ENCODE data around the gene LAMA3.

Gene LAMA3

DNA sequence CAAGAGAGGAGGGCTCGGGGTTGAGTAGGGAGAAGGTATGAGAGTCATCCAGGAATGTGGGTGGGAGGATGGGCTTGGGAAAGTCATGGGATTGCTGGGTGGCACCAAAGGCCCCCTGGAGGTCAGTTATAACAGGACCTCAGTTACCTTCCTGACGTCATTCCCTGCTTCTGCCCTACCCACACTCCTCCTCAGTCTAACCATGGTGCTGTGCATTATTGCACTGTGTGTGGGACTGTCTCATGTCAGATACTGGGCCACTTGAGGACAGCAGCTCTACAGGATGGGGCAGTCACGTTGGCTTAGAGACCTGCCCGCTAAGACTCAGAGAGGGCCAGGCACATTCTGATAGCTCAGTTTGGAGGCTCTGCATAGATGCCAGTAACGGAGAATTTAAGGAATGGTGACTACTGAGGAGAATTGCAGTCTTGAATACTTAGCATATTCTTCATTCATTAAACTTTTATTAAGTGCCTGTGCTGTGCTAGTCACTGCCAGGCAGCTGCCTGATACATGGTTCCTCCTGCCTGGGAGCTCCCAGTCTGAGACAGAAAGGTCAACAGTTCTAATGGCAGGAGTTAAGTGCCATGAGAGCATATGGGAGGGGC lies 90.5 kb downstream of the LAMA3 start:
- DNase-seq: no peak

DNA sequence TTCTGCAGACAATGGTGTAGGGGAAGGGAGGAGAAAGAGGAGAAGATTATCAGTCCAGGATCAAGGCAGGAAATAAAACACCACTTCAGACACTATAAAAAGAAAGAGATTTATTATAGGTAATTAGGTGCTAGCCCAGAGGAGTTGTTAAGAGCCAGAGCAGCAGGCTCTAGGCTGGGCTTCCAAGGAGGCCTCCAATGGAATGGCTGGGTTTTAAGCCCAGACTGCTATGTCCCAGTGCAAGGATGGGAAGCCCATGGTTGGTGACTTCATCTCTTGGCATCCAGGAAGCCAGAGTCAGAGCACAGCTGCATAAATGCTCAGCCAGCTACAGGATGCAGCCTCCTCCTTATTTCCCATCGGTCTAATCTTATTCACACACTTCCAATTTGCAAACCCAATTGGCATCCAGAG lies 95.6 kb downstream of the LAMA3 start:
- peak; percentile 50 for DNase-seq

DNA sequence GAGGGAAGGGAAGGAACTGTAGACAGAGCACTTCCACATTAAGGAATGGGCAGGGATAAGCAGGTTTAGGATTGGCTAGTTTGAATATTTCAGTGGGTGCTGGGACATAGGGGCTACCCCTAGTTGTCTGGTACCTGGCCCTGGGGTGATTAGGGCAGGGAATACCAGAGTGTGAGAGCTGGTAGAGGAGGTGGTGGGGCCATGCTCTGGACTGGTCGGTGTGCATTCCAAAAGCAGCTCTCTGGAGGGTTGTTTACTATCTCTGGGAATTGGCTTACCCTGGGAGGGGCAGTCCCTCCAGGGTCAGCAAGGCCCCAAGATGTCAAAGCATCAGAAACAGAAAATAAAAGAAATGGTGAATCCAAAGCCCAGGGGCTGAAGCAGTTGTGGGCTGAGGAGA lies 103.8 kb downstream of the LAMA3 start:
- DNase-seq: no peak

DNA sequence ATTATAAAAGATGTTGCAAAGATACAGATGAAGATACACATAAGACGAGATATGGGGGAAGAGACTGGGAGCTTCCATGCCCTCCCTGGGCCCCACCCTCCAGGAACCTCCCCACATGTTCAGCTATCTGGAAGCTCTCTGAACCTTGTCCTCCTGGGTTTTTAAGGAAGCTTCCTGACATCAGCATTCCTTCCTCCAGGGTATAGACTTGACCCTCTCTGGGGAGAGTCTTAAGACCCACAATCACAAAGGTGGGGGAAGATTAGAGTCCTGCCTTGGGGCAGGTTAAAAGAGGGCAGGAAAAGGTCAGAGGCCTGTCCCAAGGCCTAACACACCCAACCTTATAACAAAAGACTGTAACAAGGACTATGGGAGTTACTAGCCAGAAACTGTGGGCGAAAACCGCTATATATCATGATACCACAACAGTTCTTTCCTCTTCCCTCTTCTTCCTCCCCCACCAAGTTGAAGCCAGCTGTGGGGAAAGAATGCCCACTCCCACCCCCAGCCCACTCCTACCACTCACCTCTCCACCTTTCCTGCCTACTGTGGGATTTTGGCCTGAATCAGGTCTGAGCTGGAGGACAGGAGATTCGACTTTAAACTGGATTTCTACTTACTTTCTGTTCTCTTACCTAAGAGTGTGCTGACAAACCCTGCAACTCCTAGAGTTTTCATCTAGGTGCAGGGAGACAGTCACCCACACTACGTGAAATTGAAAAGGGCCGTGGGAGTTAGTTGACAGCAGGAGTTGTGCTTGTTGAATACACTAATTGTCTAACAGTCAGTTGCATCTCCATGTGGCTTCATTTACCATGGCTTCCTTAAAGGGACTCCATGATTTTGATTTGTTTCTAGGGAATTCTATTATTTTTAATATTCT lies 105.0 kb downstream of the LAMA3 start:
- DNase-seq: no peak

DNA sequence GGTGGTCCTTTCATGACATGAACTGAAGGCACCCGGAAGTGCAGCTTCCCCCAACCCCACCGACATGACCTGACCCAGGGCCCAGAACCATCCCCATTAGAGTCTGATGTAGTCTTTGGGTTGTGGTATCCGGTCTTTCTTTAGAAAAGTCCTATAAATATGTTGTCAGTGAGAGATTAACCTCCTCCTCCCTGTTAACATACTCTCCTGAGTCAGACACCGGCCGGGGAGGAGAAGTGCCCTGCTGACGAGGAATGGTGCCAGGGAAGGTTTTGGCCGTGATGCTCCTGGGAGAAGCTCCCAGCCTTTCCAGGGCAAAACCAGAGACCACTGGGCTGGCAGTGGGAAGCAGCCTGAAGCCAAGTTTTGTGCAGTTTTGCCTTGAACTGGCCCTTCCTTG lies 109.0 kb downstream of the LAMA3 start:
- no peak for DNase-seq

DNA sequence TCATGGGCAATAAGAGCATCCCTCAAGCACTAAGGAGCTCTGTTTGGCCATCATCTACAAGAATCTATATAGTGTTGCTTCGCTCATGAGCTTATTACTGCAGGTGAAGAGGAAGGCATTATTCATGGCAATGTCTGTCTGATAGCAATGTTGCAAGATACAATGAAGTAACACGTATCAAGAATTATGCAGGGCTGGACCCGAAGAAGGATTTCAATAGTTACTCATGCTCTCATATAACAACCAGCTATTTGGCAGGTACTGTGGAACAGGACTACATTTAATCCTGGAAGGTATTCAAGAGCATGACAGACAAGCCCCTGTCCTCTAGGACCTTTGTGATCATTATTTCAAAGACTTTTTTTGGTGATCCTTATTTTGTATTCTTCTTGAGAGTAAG lies 109.6 kb downstream of the LAMA3 start:
- DNase-seq: no peak

DNA sequence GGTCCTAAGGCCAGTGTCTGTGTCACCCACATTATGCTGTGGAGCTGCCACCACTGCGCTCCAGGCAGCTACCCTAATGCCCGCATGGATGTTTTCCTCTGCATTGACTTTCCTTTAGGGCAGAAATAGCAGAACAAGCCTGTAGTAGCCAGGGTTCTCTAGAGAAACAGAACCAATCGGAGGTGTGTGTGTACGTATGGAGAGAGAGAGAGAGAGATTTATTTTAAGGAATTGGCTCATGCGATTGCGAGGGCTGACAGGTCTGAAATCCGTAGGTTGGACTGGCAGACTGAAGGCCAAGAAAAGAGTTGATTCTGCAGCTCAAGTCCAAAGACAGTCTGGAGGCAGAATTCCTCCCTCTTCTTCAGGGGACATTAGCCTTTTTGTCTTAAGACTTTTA lies 110.3 kb downstream of the LAMA3 start:
- no peak for DNase-seq

DNA sequence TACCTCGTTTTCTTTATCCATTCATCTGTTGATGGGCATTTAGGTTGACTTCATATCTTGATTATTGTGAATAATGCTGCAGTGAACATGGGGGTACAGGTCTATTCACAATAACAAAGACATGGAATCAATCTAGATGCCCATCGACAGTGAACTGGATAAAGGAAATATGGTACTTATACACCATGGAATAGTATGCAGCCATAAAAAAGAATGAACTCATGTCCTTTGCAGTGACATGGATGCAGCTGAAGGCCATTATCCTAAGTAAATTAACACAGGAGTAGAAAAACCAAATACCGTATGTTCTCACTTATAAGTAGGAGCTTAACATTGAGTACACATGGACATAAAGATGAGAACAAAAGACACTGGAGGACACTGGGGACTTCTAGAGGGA lies 111.6 kb downstream of the LAMA3 start:
- no peak for DNase-seq

DNA sequence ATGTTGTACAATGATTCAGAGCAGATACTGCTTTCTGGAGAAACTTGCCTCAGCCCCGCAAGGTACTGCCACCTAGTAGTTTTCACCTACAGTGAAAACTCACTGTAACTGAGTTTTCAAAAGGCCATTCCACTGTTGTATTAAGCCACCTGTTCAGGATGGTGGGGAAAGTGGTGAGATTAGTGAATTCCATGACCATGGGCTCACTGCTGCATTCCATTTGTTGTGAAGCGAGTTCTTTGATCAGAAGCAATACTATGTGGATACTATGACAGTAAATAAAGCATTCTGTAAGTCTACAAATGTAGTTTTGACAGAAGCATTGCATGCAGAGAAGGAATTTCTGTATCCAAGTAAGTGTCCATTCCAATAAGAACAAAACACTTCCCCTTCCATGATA lies 113.6 kb downstream of the LAMA3 start:
- no peak for DNase-seq

DNA sequence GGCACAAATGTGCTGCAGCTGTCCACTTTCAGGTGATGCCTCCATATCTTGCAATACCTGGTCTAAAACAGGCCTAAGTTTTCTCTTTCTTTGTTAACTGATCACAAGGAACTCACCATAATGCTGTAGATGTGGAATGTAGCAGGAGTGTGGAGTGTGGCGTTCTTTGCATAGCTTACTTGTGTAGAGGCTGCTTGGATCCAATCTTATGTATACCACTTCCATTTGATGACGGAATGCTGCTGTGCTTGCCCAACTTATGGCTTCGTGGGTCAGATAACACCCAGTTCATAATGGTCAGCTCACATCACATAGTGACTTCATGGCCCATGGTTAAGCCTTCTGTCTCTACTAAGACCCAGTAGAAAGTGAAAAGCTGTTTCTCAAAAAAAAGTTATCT lies 114.5 kb downstream of the LAMA3 start:
- DNase-seq: no peak

DNA sequence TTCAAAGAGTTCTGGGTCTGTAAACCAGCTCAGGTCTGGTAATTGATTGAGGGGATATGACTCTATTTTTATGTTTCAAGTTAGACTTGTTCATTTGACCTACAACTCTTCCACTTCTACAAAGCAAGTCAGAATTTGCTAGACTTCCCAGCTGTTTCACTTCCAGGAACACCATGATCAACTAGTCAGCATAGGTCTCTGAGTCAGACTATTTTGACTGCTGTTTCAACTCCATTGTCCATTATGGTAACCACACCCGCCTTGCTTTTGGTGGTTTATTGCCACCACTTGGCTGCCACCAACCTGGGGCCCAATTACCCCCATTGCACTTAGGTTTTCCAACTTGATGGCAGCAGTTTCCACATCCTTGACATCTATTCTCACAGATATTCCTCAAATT lies 116.6 kb downstream of the LAMA3 start:
- DNase-seq: no peak

DNA sequence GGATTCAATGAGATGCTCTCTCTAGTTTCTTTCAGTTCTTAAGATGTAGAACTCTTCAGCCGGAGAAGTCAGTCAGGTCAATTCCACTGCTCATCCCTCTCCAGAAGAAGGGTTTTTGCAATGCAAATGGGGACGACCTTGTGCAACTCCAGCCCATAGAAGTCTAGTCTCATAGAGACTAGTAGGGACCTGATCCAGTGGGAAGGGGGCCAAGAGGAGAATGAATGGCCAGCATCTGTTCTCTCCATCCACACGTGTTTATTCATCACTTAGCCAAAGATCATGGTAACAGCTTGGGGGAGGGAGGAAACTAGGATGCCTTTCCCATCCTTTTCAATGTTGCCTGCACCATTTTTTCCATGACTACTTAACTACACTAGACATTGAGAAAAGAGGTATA lies 120.2 kb downstream of the LAMA3 start:
- no peak for DNase-seq

DNA sequence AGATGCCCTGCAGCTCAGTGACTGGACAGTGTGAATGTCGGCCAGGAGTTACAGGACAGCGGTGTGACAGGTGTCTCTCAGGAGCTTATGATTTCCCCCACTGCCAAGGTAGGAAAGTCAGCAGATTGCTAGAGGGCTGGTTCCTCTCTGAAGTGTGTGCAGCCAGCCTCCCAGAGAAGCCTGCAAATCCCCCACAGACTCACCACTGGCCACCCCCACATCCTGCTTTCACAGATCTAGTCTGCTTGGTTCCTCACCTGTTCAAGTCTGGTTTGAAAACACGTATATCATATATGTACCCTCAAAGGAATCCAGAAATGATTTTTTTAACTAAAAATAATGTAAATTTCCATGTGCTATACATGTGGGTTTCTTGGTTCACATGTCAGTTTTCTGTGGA lies 121.1 kb downstream of the LAMA3 start:
- no peak for DNase-seq

DNA sequence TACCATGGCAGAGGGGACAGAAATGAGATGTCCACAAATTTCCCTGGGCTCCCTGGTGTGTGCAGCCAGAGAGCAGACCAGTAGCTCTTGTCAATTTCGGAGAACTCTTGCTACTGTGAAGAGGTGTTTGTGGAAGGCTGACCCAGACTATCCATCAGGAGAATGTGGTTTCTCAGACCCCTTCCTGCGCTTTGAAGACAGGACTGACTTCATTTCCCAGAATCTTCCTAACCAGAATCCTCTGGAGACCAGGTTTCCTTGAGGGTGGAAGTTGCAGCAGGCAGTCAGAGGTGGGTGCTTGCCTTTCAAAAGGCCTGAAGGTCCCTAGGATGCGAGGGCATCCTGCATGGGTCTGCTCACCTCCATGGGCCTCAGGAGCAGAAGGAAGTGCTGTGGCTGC lies 121.9 kb downstream of the LAMA3 start:
- no peak for DNase-seq

DNA sequence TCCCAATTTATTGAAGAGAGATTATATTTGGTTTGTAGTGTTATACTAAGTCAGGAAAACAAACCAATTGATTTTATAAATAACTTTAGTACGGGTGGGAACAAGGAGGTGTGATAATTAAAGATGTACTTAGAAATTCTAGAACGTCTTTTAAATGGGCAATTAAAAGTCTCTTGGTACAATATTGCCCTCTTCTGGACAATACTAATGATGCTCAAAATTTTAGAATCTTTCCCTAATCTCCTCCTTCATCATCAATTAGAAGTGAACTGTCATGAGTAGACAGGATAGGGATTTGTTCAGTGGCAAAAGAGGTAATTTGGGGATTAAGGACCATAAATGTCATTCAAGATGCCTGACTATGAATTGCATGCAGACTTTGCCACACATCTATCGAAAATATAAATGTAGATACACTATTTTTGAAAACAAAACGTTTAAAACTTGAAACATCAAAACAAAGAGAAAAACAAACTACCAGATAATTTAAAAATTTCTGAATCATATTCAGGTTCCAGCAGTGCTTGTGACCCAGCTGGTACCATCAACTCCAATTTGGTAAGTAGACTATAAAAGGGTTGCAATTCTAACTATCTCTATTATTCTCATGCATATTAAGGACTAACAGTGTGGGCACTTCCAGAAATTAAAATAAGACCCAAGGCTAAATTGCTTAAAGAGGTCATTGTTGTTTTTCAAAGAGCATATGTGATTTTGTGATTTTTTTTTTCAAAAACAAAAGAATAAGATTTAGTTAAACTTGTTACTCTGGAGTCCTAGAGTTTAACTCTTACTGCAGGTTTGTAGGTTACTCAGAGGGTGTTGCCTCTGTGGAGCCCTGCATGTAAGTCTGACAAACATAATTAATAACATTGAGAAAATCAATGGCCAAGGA lies 123.5 kb downstream of the LAMA3 start:
- no peak for DNase-seq

DNA sequence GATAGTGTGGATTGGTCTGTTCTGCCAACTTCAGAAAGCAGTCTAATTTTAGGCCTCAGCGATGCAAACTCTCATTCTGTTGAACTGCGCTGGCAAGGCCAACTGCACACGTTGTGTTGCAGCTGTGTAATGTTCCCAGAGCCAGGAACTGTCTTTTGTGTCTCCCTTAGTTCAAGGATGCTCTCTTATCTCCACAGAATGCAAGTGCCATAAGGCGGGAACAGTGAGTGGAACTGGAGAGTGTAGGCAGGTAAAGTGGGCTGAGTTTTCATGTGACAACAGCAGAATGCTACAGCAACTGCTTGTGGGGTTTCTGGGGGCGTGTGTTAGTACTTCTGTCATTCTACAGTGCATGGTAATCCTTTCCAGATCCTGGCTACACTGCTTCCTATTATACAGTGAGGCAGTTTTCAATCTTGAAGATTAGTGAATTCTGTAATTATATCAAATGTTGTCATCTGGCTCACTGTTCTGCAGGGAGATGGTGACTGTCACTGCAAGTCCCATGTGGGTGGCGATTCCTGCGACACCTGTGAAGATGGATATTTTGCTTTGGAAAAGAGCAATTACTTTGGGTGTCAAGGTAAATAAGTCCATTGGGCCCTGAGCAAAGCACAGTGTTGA lies 125.8 kb downstream of the LAMA3 start:
- DNase-seq: no peak

DNA sequence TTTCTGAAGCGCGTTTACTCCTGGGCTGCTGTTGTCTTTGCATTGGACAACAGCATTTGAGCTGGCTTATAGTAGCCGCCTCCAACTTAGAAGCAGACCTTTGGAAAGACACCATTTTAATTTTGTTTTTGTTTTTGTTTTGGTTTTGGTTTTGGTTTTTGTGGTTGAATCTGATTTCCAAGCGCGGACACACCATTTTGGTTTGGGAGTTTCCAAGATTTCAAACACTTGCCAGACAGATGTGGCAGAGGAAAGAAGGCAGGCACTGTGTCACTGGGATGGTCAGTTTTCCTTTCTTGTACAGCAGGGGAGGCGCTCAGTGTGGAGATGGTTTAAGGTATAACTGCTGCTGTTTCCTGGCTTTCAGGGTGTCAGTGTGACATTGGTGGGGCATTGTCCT lies 126.8 kb downstream of the LAMA3 start:
- DNase-seq: no peak

DNA sequence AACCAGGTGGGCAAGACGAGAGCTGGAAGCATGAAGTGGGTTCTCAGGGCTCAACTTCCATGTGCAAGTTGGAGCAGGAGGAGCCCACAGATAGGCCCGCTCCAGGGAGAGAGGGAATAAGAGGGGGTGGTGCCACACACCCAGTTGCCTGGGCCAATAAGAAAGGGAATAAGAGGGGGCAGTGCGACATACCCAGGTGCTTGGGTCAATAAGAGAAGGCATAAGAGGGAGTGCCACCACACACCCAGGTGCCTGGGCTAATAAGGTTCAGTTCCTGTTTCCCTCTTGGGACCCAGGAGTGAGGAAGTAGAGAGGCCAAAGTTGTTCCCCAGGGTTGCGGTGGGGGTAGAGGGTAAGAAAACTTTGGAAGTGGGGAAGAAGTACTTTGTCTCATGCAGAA lies 127.5 kb downstream of the LAMA3 start:
- no peak for DNase-seq

DNA sequence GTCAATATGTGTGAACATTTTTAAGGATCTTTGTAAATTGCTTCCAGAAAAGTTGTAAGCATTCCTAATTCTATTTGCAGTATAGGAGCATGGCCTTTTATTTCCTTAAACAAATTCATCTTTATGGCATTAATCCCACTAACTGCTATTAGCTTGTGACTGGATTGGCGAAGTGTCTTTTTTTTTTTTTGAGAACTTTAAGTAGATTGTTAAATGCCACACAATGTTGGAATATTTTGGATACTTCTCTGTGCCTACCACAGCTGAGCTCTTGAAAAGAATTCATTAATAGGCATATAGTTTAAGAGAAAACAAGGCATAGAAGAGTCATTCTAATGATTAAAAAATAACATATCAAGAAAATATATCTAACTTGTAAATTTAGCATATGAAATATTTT lies 129.7 kb downstream of the LAMA3 start:
- no peak for DNase-seq

DNA sequence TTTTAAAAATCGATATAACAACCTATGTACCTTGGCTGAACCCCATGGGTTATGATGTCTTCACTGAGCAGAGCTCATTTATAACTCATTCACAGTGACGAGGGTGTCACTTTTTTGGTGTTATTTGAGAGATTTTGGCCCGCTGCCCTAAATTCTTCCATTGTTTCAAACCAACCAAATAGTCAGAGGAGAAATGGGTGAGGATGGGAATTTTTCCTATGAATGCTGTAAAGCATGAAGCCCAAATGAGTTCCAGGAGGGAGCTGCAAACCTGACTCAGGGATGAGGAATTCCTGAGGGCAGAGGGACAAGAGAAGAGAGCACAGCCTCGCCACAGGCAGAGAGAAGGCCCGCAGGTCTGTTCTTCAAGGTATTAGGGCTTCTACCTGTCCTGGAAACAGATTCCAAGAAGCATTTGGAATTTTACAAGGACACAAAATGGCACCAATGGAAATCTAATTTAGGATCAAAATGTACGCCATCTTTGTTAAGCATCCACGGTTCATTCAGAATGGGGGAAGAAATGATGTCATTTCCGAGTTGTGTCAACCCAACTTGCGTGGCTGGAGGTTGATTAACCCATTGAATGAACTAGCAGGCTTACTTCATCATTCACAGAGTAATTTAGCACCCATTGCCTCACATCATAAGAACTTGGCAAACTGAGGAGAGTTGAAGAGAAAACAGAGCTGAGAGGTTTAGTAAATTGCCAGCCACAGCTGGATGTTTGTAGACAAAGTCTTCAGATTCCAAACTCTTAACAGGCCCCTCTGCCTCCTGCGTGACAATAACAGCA lies 133.5 kb downstream of the LAMA3 start:
- no peak for DNase-seq

DNA sequence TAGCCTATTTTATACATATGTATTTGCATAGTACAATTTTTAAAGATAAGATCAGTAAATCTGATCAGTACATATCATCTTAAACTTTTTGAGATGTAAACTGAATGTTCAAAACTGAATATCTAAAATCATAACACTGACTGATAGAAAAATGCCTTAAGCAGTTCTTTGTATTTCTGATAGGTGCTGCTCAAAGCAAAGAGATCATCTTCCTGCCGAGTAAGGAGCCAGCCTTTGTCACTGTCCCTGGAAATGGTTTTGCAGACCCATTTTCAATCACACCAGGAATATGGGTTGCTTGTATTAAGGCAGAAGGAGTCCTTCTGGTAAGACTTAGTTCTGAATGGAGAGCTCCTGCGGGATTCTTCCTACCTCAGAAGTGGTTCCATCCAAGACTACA lies 135.0 kb downstream of the LAMA3 start:
- no peak for DNase-seq

DNA sequence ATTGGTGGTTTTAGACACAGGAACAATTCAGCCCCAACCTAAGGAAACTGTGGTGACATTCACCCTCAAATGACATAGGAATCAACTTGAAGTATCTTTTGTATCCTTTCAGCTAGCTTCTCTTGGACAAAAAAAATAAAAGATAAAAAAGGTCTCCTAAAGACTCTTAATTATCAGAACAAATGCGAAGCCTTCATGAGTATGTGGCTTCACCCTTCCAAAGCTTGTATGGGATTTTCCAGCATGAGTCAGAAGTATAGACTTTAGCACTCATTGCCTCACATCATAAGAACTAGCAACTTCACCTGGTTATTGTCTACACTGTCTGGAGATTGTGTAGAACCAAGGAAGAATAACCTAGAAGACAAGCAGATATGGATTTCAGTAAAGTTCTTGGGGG lies 135.4 kb downstream of the LAMA3 start:
- no peak for DNase-seq

All from amniotic stem cell (primary cell).